Fibroblast of lung (primary cell): ENCODE measurements around the gene CNNM4. TPM values are rescaled to one million over a fixed set of nuclear protein-coding genes. Genes with fewer than 3 reads are reported as not detected.

ENCODE experiments used
- DNase-seq, 2 donors: peaks; one replicate each; pipeline versions ENCODE4 v3.0.0 to v3.0.0-alpha.2; 2010; ENCODE audit warnings: low read depth in 2 of 2
- H2AFZ ChIP-seq: 2 replicates; pipeline ENCODE4 v1.5.1; 2012; ENCODE audit warnings: low read length, control low read depth, inconsistent platforms
- H3K27ac ChIP-seq: 2 replicates; pipeline ENCODE4 v1.5.1; 2011; ENCODE audit warnings: low read length, control low read depth; ENCODE audit not compliant: insufficient read depth
- H3K27me3 ChIP-seq: 2 replicates; pipeline ENCODE4 v1.5.1; 2011; ENCODE audit warnings: mild to moderate bottlenecking, low read length; ENCODE audit not compliant: control insufficient read depth, insufficient read depth
- H3K36me3 ChIP-seq: 2 replicates; pipeline ENCODE4 v1.5.1; 2011; ENCODE audit warnings: low read length; ENCODE audit not compliant: control insufficient read depth, insufficient read depth
- H3K4me1 ChIP-seq: 2 replicates; pipeline ENCODE4 v1.5.1; 2011; ENCODE audit warnings: low read length; ENCODE audit not compliant: control insufficient read depth, insufficient read depth; ENCODE audit errors: extremely low read depth
- H3K4me2 ChIP-seq: 2 replicates; pipeline ENCODE4 v1.5.1; 2011; ENCODE audit warnings: low read length, control low read depth; ENCODE audit not compliant: insufficient read depth; ENCODE audit errors: extremely low read depth
- H3K4me3 ChIP-seq, 4 experiments: fragments of 200-600 bp in 1 of 4; sonication (generic) in 1 of 4; replicated peaks in 1 of 4; 2 replicates each; pipeline ENCODE4 v1.5.1; 2011 to 2016; ENCODE audit warnings: low read length in 4 of 4, low read depth in 3 of 4, mild to moderate bottlenecking in 3 of 4, control low read depth in 2 of 4, inconsistent platforms in 1 of 4, mixed read lengths in 1 of 4; ENCODE audit not compliant: insufficient read depth in 1 of 4; ENCODE audit errors: control extremely low read depth in 1 of 4
- H3K79me2 ChIP-seq: 2 replicates; pipeline ENCODE4 v1.5.1; 2012; ENCODE audit warnings: mild to moderate bottlenecking, low read length, inconsistent platforms; ENCODE audit not compliant: control insufficient read depth, insufficient read depth
- H3K9ac ChIP-seq: 2 replicates; pipeline ENCODE4 v1.5.1; 2011; ENCODE audit warnings: mild to moderate bottlenecking, low read length, control low read depth; ENCODE audit not compliant: insufficient read depth
- H3K9me3 ChIP-seq: 2 replicates; pipeline ENCODE4 v1.5.1; 2012; ENCODE audit warnings: low read depth, low read length; ENCODE audit not compliant: control insufficient read depth, insufficient read depth
- H4K20me1 ChIP-seq: 2 replicates; pipeline ENCODE4 v1.5.1; 2011; ENCODE audit warnings: low read length; ENCODE audit not compliant: control insufficient read depth, insufficient read depth; ENCODE audit errors: extremely low read depth
- CTCF ChIP-seq, 2 donors: IDR thresholded peaks in 1 of 2; conservative IDR thresholded peaks in 1 of 2; 1 replicate in 1 of 2; 2 replicates in 1 of 2; pipeline ENCODE4 v1.5.1; 2011 to 2012; ENCODE audit warnings: low read length in 2 of 2, control low read depth in 1 of 2, inconsistent platforms in 1 of 2, low read depth in 1 of 2, mild to moderate bottlenecking in 1 of 2
- EZH2 ChIP-seq: IDR thresholded peaks from 2 replicates; pipeline ENCODE4 v1.5.1; 2012; ENCODE audit warnings: low read length, control low read depth, mild to moderate bottlenecking; ENCODE audit errors: missing control alignments
- polyA plus RNA-seq, 2 donors: library from polyadenylated mRNA; depleted of rRNA in 1 of 2; stranded (reverse) in 1 of 2; unstranded in 1 of 2; fragments of >200 nt; gene quantifications; 2 replicates each; pipeline ENCODE4 v1.2.1, GENCODE V29; 2011 to 2012; ENCODE audit warnings: missing spikeins in 1 of 2
- total RNA-seq: library from RNA; depleted of rRNA; stranded (reverse); fragments of >200 nt; gene quantifications from 2 replicates; pipeline ENCODE4 v1.2.1, GENCODE V29; 2014

Gene CNNM4
- total and polyA plus RNA-seq, 2 donors (not counting 1 experiment from before 2014, with no cell fraction given), result 3.3 to 3.5 TPM

- Histone ChIP-seq H3K27me3 (peaks cover 3% of the 10 kb centered on the region), H3K36me3 (no peaks in the 10 kb centered on the region), H3K4me2 (no peak overlapping the region), H3K9me3 (no peaks in the 10 kb centered on the region), H3K27ac (no peak overlapping the region), H3K79me2 (no peaks in the 10 kb centered on the region), H3K4me3 (no peak overlapping the region), H2AFZ (no peak overlapping the region), H4K20me1 (no peaks in the 10 kb centered on the region), H3K9ac (no peak overlapping the region), H3K4me1 (no peaks in the 10 kb centered on the region)
- DNase-seq, result no peak
- TF ChIP-seq EZH2, result no peak
- TF ChIP-seq CTCF (conservative IDR thresholded peaks at IDR 0.05 in 1 of 2, IDR thresholded peaks at IDR 0.05 in 1 of 2; ENCODE audit: low read depth in 1 of 2, low read length in 2 of 2), result no peak
These were observed 8.9 kb upstream of the CNNM4 start for GRCh38 chr2:96751800-96752199.

- H3K79me2 ChIP-seq, result no peaks in the 10 kb centered on the region
- H3K9ac ChIP-seq, result no peak overlapping the region
- H4K20me1 ChIP-seq, result no peaks in the 10 kb centered on the region
- DNase-seq, result no peak
- H3K9me3 ChIP-seq, result no peaks in the 10 kb centered on the region
- no peak for TF ChIP-seq EZH2
- no peak for TF ChIP-seq CTCF (conservative IDR thresholded peaks at IDR 0.05 in 1 of 2, IDR thresholded peaks at IDR 0.05 in 1 of 2; ENCODE audit: low read depth in 1 of 2, low read length in 2 of 2)
- no peaks in the 10 kb centered on the region for H3K36me3 ChIP-seq
- H3K4me1 ChIP-seq, result no peaks in the 10 kb centered on the region
- no peak overlapping the region for H3K27ac ChIP-seq
- no peak overlapping the region for H2AFZ ChIP-seq
- no peak overlapping the region for H3K4me2 ChIP-seq
- peaks cover 3% of the 10 kb centered on the region for H3K27me3 ChIP-seq
- H3K4me3 ChIP-seq, result no peak overlapping the region
These were observed 6.9 kb upstream of the CNNM4 start for GRCh38 chr2:96753661-96754282.

- Histone ChIP-seq H2AFZ (no peak overlapping the region), H4K20me1 (no peaks in the 10 kb centered on the region), H3K79me2 (no peaks in the 10 kb centered on the region), H3K27ac (no peak overlapping the region), H3K4me2 (no peak overlapping the region), H3K27me3 (peaks cover 3% of the 10 kb centered on the region), H3K4me1 (no peaks in the 10 kb centered on the region), H3K36me3 (no peaks in the 10 kb centered on the region), H3K9ac (no peak overlapping the region), H3K4me3 (no peak overlapping the region), H3K9me3 (no peaks in the 10 kb centered on the region)
- TF ChIP-seq EZH2 (no peak), CTCF (conservative IDR thresholded peaks at IDR 0.05 in 1 of 2, IDR thresholded peaks at IDR 0.05 in 1 of 2; ENCODE audit: low read depth in 1 of 2, low read length in 2 of 2) (no peak)
- no peak for DNase-seq
These were observed 6.4 kb upstream of the CNNM4 start for GRCh38 chr2:96754317-96754716.
